Ovary (tissue), 9 donors: Measurements from ENCODE around the gene PTPRCAP. TPM values are rescaled to one million over a fixed set of nuclear protein-coding genes. Genes with fewer than 3 reads are reported as not detected.
"Not testable (repeated sequence)": the region's sequence is repeated elsewhere in the genome, so short reads cannot be mapped to it uniquely, and the experiment has no call there.

ENCODE experiments used
- DNase-seq, 5 donors: peaks; one replicate each; pipeline ENCODE4 v3.0.0-alpha.2; 2019 to 2020
- H3K27ac ChIP-seq, 2 donors: fragments of 200-600 bp; one replicate each; pipeline versions ENCODE4 v1.5.1 to v1.8.0; 2019 to 2022
- H3K27me3 ChIP-seq: fragments of 200-600 bp; one replicate; pipeline ENCODE4 v1.8.0; 2022
- H3K36me3 ChIP-seq: fragments of 200-600 bp; sonication (generic); one replicate; pipeline ENCODE4 v1.5.1; 2019
- H3K4me1 ChIP-seq: one replicate; pipeline ENCODE4 v1.8.1; 2013; ENCODE audit warnings: mild to moderate bottlenecking, moderate library complexity; ENCODE audit not compliant: insufficient read depth
- H3K4me3 ChIP-seq: fragments of 200-600 bp; sonication (generic); one replicate; pipeline ENCODE4 v1.5.1; 2017
- H3K9me3 ChIP-seq, 2 donors: fragments of 200-600 bp in 1 of 2; sonication (generic) in 1 of 2; one replicate each; pipeline versions ENCODE4 v1.5.1 to v1.8.1; 2013 to 2019; ENCODE audit warnings: mild to moderate bottlenecking in 1 of 2, moderate library complexity in 1 of 2
- EP300 ChIP-seq: sonication (generic); formaldehyde crosslinking; IDR thresholded peaks from one replicate; pipeline ENCODE4 v1.6.1; 2017; ENCODE audit warnings: antibody characterized with exemption
- POLR2A ChIP-seq: fragments of 450-650 bp; IDR thresholded peaks from one replicate; pipeline ENCODE4 v1.6.1; 2017; ENCODE audit warnings: antibody characterized with exemption, mild to moderate bottlenecking, moderate library complexity
- WGBS, 3 donors: extraction: QIAGEN DNeasy Blood & Tissue Kit in 1 of 3; methylation state at CpG; one replicate each; pipeline versions ENCODE4 v1.1.5 to v1.1.7; 2013 to 2017; 5-methylcytosine and 5-hydroxymethylcytosine counted together
- intact Hi-C, 4 donors: fragments of 100-400 bp; cut with DNase I; formaldehyde crosslinking; loops; one replicate each; pipeline versions ENCODE4 v1.11.0 to v1.15.1; 2022 to 2023
- polyA plus RNA-seq, 2 donors: library from polyadenylated mRNA; stranded (reverse); fragments of 200-250 nt in 1 of 2; fragments of 350-450 nt in 1 of 2; fragmentation: Illumina TruSeq in 1 of 2; extraction: RNeasy Lipid Tissue Mini Kit (QIAGEN cat#74804) in 1 of 2; gene quantifications; one replicate each; pipeline ENCODE4 v1.2.3, GENCODE V29; 2013 to 2014
- total RNA-seq, 7 donors: library from RNA; depleted of rRNA in 2 of 7; stranded (reverse); fragments of >200 nt in 2 of 7; fragmentation: NEBNext Ultra II Directional in 3 of 7; extraction: Animal tissue kit (Norgen Biotek cat#: 25700) in 3 of 7; gene quantifications; one replicate each; pipeline versions ENCODE4 v1.1.0 to v1.2.4, GENCODE V29; 2016 to 2023
- TF ChIP-seq, protein P1 (sequence below), 3 donors: fragments of 450-650 bp in 2 of 3; fragments of 200-600 bp in 1 of 3; IDR thresholded peaks; one replicate each; pipeline versions ENCODE4 v1.5.1 to v1.8.0; 2016 to 2022; ENCODE audit warnings: antibody characterized with exemption in 3 of 3, mild to moderate bottlenecking in 1 of 3
- donor health status: DM: no; HTN: no; CAD: no; lungs with moderate emphysema.
- donor health status: DM: no; HTN: no; CAD: no.
- donor health status: Bipolar disorder and iron deficiency.
- donor health status: DM: yes; HTN: yes; CAD: no.
- donor health status: DM: no; HTN: no; CAD: no.
- donor health status: DM: yes; HTN: yes; CAD: no.

PTPRCAP gene
- total and polyA plus RNA-seq, 9 donors: 2.4 to 10.7 (median 4.2) TPM; not detected in 1

DNA sequence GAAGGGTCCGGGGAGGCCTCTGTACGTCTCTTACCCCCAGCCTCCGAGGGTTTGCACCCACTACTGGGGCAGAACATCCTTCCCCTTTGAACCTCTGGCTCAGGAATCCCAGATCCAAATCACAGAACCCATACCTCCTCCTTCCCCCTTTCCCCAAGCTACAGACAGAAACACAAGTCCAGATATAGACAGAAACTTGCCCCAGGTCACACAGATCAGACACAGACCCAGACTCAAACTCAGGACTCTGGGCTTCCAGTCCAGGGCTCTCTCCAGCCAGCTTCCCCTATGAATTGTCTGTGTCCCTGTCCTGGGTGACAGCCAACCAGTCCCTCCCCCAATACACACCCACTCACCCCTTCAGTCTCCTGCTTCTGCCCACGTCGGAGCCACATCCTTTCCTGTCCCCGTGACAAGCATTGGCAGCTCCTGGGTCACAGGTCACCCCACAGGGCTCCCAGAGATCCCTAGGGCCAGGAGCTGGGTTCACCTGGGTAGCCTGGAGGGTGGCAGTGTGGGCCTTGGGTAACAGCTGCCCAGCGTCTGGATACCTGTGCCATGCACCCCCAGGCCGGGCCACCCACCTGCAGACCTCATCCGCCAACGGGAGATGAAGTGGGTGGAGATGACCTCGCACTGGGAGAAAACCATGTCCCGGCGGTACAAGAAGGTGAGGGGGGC lies 32.8 kb downstream of the PTPRCAP start:
- Histone ChIP-seq H3K27me3 (no peaks in the 10 kb centered on the region), H3K27ac (no peak overlapping the region), H3K36me3 (no peaks in the 10 kb centered on the region), H3K4me3 (no peak overlapping the region), H3K9me3 (no peaks in the 10 kb centered on the region), H3K4me1 (peaks cover 1% of the 10 kb centered on the region)
- no peak for DNase-seq
- TF ChIP-seq, protein P1, sequence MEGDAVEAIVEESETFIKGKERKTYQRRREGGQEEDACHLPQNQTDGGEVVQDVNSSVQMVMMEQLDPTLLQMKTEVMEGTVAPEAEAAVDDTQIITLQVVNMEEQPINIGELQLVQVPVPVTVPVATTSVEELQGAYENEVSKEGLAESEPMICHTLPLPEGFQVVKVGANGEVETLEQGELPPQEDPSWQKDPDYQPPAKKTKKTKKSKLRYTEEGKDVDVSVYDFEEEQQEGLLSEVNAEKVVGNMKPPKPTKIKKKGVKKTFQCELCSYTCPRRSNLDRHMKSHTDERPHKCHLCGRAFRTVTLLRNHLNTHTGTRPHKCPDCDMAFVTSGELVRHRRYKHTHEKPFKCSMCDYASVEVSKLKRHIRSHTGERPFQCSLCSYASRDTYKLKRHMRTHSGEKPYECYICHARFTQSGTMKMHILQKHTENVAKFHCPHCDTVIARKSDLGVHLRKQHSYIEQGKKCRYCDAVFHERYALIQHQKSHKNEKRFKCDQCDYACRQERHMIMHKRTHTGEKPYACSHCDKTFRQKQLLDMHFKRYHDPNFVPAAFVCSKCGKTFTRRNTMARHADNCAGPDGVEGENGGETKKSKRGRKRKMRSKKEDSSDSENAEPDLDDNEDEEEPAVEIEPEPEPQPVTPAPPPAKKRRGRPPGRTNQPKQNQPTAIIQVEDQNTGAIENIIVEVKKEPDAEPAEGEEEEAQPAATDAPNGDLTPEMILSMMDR (IDR thresholded peaks at IDR 0.05): no peak
- TF ChIP-seq EP300 (no peak), POLR2A (no peak)
- intact Hi-C loops: loop anchor here in 1 of 4 donors (10.0 kb wide), 1 partner anchor 100 kb away; the partner anchor contains the start of genes CDK2AP2 and PITPNM1
- WGBS, 3 donors: 45 to 53% (median 49%) methylated on average over 13 of the region's 13 CpGs

DNA sequence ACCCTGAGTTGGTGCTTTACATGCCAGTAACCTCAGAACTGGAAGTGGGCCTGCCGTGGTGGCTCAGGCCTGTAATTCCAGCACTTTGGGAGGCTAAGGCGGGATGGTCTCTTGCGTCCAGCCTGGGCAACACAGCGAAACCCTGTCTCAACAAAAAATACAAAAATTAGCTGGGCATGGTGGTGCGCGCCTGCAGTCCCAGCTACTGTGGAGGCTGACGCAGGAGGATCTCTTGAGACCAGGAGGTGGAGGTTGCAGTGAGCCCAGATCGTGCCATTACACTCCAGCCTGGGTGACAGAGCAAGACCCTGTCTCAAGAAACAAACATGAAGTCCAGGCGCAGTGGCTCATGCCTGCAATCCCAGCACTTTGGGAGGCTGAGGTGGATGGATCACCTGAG lies 34.4 kb downstream of the PTPRCAP start:
- H3K9me3 ChIP-seq, DNase-seq, H3K36me3 ChIP-seq, H3K4me1 ChIP-seq, H3K4me3 ChIP-seq, H3K27ac ChIP-seq, H3K27me3 ChIP-seq: not testable (repeated sequence)
- WGBS, 3 donors: 96 to 98% (median 97%) methylated on average over 9 of the region's 9 CpGs
- intact Hi-C loops: loop anchor here in 2 of 4 donors (1.0 to 10.0 kb wide), 2 partner anchors 66 to 102 kb away; partner anchors contain the start of genes CDK2AP2 (in 1 of the 2), PITPNM1 (in 1 of the 2) and TMEM134 (in 1 of the 2)

DNA sequence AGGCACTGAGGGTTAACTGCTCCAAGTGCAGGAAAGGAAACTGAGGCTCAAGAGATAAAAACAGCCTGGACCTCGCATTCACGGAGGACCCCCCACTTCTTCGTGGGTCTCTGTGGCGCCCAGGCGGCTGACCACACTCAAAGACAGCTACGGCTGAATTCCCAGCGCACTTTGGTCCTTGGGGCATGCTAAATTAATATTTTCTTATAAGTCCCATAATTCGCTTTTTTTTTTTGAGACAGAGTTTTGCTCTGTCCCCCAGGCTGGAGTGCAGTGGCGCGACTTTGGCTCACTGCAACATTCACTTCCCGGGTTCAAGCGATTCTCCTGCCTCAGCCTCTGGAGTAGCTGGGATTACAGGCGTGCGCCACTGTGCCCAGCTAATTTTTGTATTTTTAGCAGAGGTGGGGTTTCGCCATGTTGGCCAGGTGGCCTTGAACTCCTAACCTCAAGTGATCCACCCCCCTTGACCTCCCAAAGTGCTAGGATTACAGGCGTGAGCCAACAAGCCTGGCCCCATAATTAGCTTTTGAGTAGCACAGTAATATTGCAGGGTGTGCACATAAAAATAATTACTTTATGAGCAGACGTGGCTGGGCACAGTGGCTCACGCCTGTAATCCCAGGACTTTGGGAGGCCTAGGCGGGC lies 35.2 kb downstream of the PTPRCAP start:
- not testable (repeated sequence) for H3K27me3 ChIP-seq, H3K9me3 ChIP-seq, H3K36me3 ChIP-seq, DNase-seq, H3K4me1 ChIP-seq
- peak overlapping the region in 1 of 2 donors; percentile 41 for H3K27ac ChIP-seq
- peak overlapping the region; percentile 29 for H3K4me3 ChIP-seq
- 44 to 55% (median 45%) methylated on average over 19 of the region's 19 CpGs for WGBS, 3 donors
- intact Hi-C loops: loop anchor here in 1 of 4 donors (10.0 kb wide), 1 partner anchor 102 kb away; the partner anchor contains the start of genes CDK2AP2 and PITPNM1

DNA sequence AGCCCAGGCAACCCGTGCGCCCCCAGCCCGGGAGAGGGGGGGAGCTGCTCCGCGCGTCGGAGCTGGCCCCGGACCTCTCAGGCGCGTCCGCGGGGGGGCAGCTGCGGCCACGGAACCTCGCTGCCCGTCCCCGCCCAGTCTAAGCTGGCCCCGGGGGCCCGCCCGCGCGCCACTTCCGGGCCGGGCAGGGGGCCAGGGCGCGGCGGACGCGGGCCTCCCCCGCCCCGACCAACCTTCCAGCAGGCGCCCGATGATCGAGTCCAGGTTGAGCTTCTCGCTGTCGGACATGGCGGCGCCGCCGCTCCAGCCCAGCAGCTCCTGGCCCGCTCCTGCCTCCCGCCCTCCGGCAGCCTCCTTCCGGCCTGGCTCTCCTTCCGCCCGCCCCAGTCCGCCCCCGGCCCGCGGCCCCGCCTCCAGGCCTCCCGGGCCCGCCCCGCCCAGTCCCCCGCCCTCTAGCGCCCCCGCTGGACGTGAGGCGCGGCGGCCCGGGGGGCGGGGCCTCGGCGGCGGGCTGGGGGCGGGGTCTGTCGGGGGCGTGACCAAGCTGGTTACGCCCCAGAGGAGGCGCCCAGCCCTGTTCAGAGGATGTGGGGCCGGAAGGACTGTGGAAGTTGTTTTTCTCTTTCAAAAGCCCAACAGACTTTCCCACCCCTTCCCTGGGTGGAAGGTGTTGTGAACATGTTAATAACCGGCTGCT lies 35.8 kb downstream of the PTPRCAP start, which contains the start of gene PPP1CA:
TSS of gene PPP1CA (minus strand) at position 364 of the 697 bp plus-strand sequence. CDS start at position 288, 76 bp downstream.
- peaks cover 1% of the 10 kb centered on the region for H3K4me1 ChIP-seq
- WGBS, 3 donors: 1% methylated on average over 31 to 73 of the region's 73 CpGs
- intact Hi-C loops: loop anchor here in 2 of 4 donors (1.0 to 10.0 kb wide), 3 partner anchors 42 to 105 kb away; partner anchors contain the start of genes CDK2AP2 (in 1 of the 2), CORO1B (in 1 of the 2) and PITPNM1 (in 1 of the 2)

More for the DNA sequence above, 35.8 kb downstream of the PTPRCAP start, which contains the start of gene PPP1CA:
- Histone ChIP-seq H3K9me3 (no peaks in the 10 kb centered on the region), H3K27me3 (no peaks in the 10 kb centered on the region), H3K27ac (peak within 1 kb of the TSS; percentile 19 to 86), H3K36me3 (no peaks in the 10 kb centered on the region), H3K4me3 (peak within 1 kb of the TSS; percentile 91)
- DNase-seq: peak; percentile 91 to 95 (median 93)
- TF ChIP-seq EP300 (no peak), POLR2A (peak; percentile 70)
- TF ChIP-seq, protein P1 (IDR thresholded peaks at IDR 0.05): peak; percentile 27 to 36 (median 29)
